GM12872 (cell line): Measurements from ENCODE around the gene KRTAP5-8.
"Not testable (repeated sequence)": the region's sequence is repeated elsewhere in the genome, so short reads cannot be mapped to it uniquely, and the experiment has no call there.

Experiments
- CTCF ChIP-seq: IDR thresholded peaks from 3 replicates; pipeline ENCODE4 v1.5.1; 2011; ENCODE audit warnings: low read depth, mild to moderate bottlenecking, low read length, moderate library complexity; ENCODE audit not compliant: insufficient read depth

Gene KRTAP5-8

GRCh38 chr11:71518506-71519471 is 19.0 kb upstream of the KRTAP5-8 start:
- no peak for TF ChIP-seq CTCF

GRCh38 chr11:71519546-71519945 is 18.3 kb upstream of the KRTAP5-8 start:
- no peak for TF ChIP-seq CTCF

GRCh38 chr11:71525188-71525937 is 12.5 kb upstream of the KRTAP5-8 start:
- no peak for TF ChIP-seq CTCF

GRCh38 chr11:71525938-71526495 is 11.8 kb upstream of the KRTAP5-8 start:
- TF ChIP-seq CTCF = no peak

- not testable (repeated sequence) for TF ChIP-seq CTCF
Measured at GRCh38 chr11:71526796-71527575, 10.8 kb upstream of the KRTAP5-8 start, which contains the start of gene KRTAP5-7. KRTAP5-7 (plus strand) TSS chr11:71527267; CDS start chr11:71527301, 34 bp downstream.

- TF ChIP-seq CTCF = no peak
Measured at GRCh38 chr11:71527576-71528210, 10.1 kb upstream of the KRTAP5-8 start.
